AG04449 (cell line): Measurements from ENCODE around the gene TBC1D8B.

Experiments used
- CTCF ChIA-PET: fragments of 350-600 bp; formaldehyde crosslinking; extraction: SDS; loops from one replicate; lab custom pipeline; 2021; ENCODE audit warnings: antibody characterized with exemption; lab: Yijun Ruan, JAX
- POLR2A ChIA-PET: fragments of 400-600, 350-600 bp; formaldehyde crosslinking; extraction: SDS; loops from one replicate; lab custom pipeline; 2020; ENCODE audit warnings: antibody characterized with exemption, inconsistent platforms; lab: Yijun Ruan, JAX
- DNase-seq: peaks from one replicate; pipeline ENCODE4 v3.0.0-alpha.2; 2010; ENCODE audit warnings: low read depth, low spot score
- H3K4me3 ChIP-seq: 2 replicates; pipeline ENCODE4 v1.5.1; 2011; ENCODE audit warnings: low read depth, mild to moderate bottlenecking, control low read depth, low read length
- TF ChIP-seq, protein P1 (sequence below): IDR thresholded peaks from one replicate; pipeline ENCODE4 v1.5.1; 2011; ENCODE audit warnings: mild to moderate bottlenecking, moderate library complexity, low read length, control low read depth, inconsistent platforms; ENCODE audit not compliant: insufficient read depth; ENCODE audit errors: missing control alignments

Gene TBC1D8B

DNA sequence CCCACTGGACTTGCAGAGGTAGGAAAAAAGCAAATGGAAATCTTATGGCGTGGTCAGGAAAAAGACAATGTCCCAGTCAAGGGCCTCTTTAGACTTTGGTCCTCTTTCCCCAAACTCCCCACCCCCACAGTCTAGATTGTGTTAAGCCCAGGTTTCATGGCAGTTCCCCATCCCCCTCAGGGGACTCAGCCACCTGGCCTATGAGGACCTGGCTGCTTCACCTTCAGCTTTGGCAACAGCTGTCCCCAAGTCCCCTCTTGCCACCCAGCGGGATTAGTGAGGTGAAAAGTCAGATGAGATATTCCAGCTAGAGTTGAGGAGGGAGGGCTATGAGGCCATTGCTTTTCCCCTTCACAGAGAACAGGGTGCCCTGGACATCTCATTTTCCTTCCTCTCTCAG, 100.2 kb downstream of the TBC1D8B start:
- CTCF ChIA-PET, result interaction anchor here (6.7 kb wide), 1 partner anchor 9 kb away, joined by 30 read pairs; no protein-coding TSS in a partner anchor
- TF ChIP-seq, protein P1, sequence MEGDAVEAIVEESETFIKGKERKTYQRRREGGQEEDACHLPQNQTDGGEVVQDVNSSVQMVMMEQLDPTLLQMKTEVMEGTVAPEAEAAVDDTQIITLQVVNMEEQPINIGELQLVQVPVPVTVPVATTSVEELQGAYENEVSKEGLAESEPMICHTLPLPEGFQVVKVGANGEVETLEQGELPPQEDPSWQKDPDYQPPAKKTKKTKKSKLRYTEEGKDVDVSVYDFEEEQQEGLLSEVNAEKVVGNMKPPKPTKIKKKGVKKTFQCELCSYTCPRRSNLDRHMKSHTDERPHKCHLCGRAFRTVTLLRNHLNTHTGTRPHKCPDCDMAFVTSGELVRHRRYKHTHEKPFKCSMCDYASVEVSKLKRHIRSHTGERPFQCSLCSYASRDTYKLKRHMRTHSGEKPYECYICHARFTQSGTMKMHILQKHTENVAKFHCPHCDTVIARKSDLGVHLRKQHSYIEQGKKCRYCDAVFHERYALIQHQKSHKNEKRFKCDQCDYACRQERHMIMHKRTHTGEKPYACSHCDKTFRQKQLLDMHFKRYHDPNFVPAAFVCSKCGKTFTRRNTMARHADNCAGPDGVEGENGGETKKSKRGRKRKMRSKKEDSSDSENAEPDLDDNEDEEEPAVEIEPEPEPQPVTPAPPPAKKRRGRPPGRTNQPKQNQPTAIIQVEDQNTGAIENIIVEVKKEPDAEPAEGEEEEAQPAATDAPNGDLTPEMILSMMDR, result no peak
- DNase-seq, result no peak

DNA sequence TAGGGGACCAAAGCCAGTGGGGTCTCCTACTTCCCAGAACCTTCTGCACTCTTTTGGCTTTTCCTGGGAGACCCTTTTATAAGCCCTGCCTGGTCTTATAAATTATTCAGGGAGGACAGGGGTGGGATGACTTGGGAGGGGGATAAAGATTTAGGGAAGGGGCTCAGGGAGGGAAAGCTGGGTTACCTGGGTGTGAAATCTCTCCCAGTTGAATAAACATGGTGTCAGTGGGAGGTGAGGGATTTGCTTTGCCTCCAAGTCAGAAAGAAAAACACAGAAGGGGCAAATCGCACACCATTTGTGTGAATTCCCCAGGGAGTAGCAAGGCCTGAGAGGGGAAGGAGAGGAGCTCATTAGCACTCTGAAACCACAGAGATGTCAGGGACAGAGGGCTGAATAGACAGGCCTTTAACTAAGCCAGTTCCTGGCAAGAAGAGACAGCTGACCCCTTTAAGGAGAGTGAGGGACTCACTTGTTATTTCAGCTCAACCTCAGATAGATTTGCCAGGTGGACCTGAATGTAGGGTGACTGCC, 100.9 kb downstream of the TBC1D8B start, which contains the start of gene RIPPLY1:
TSS of gene RIPPLY1 (minus strand) at position 51 of the 534 bp plus-strand sequence. CDS start 54 bp downstream, outside the sequence.
- ChIA-PET POLR2A (no interaction called here), CTCF (interaction anchor here (6.7 kb wide), 1 partner anchor 10 kb away, joined by 30 read pairs; no protein-coding TSS in a partner anchor)
- TF ChIP-seq, protein P1, result no peak
- H3K4me3 ChIP-seq, result no peak within 1 kb of the TSS
- no peak for DNase-seq

More for the DNA sequence above, 100.2 kb downstream of the TBC1D8B start:
- H3K4me3 ChIP-seq, result no peak overlapping the region
- POLR2A ChIA-PET, result no interaction called here

DNA sequence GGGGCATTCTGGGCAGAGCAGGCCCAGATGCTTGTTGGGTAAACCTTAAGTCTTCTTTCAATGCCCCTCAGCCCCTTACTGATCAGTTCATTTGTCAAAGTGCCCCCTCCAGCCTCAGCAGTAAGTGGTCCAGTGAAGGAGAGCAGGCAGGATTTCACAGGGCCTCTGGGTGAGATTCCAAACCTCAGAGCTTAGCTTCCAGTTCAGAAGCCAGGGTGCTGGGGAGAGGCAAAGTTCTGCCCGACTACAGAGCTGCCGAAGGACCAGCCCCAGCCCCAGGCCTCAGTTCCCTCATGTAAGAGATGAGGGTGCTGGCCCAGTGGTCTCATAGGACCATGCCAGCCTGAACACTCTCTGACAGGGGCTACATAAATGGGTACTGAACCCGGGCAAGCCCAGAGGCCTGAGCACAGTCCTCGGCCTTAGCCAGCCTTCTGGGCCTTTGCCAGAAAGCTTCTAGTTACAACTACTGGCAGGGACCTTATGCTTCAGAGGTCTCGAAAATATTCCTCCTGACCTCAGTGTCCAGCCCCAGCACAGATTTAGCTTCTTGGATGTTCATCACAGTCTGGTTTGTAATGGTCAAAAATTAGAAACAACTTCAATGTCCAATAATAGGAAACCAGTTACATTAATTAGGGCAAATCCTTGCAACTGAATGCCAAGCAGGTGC, 101.5 kb downstream of the TBC1D8B start:
- POLR2A ChIA-PET, result no interaction called here
- TF ChIP-seq, protein P1, result no peak
- H3K4me3 ChIP-seq, result no peak overlapping the region
- CTCF ChIA-PET, result interaction anchor here (0.8 to 6.7 kb wide), 2 partner anchors 10 to 44 kb away, joined by 3 to 30 read pairs; no protein-coding TSS in a partner anchor
- DNase-seq, result no peak

DNA sequence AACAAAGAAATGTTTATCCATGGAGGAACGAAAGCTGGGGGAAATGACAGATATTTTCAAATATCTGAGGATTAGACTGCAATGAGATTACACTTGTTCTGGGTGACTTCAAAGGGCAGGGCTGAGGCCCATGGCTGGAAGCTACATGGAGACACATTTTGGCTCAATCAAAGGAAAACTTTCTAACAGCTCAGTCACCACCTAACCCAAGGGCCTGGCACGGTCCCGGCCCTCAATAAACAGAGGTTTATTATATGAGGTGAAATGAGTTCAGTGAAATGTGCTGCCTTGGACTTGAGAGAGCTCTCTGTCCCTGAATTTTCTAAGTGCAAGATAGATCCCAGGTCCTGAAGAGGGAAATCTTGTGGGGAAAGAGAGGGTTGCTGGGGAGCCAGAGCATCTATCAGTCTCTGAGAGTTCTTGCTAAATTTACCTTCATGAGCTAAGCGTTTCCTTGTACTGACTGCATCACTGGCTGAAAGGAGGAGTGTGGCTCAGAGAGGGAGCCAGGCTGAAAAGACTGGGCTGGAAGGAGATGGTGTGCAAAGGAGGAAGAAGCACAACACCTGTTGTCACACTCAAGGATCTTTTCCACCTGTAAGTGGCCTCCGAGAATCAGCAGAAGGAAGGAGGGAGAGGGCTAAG, 102.7 kb downstream of the TBC1D8B start:
- DNase-seq, result no peak
- ChIA-PET POLR2A (interaction anchor here (0.6 kb wide), 1 partner anchor 33 kb away, joined by 3 read pairs; no protein-coding TSS in a partner anchor), CTCF (interaction anchor here (6.7 kb wide), 1 partner anchor 12 kb away, joined by 30 read pairs; no protein-coding TSS in a partner anchor)
- TF ChIP-seq, protein P1, result no peak
- H3K4me3 ChIP-seq, result no peak overlapping the region

DNA sequence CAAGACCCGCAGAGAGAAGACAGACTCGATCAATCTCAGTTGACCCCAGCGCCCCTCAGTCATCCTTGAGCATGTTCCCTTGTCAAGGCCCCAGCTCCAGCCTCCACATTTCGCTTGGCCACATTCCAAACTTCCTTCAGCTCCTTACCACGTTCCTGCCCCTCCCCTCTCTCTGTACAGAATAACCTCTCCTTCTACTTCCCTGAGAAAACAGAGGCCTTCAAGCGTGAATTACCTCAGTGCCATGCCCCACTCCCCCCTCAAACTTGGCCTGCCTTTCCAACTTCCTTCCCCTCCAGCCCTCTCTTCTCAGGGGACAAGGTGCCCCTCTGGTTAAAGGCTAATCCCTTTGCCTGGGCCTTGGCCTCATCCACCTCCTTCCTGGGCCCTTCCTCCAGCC, 103.9 kb downstream of the TBC1D8B start:
- TF ChIP-seq, protein P1, result no peak
- POLR2A ChIA-PET, result no interaction called here
- CTCF ChIA-PET, result no interaction called here

DNA sequence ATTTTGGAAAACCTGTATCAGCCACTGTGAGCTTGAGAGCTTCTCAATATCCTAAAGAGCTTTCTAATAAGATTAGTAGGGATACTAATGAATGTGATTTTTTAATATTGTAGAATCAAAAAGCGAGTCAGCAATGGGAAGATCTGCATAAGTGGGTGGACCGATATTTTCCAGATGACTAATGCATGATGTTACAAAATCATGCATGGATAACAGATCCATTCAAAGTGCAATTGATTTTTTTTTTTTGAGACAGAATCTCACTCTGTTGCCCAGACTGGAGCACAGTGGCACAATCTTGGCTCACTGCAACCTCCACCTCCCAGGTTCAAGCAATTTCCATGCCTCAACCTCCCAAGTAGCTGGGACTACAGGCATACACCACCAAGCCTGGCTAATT, 110.4 kb downstream of the TBC1D8B start:
- TF ChIP-seq, protein P1, result no peak
- DNase-seq, result no peak
- CTCF ChIA-PET, result interaction anchor here (1.3 to 7.5 kb wide), 2 partner anchors 14 to 19 kb away, joined by 3 to 34 read pairs; no protein-coding TSS in a partner anchor
- POLR2A ChIA-PET, result no interaction called here
- H3K4me3 ChIP-seq, result no peak overlapping the region

More for the DNA sequence above, 103.9 kb downstream of the TBC1D8B start:
- no peak for DNase-seq
- no peak overlapping the region for H3K4me3 ChIP-seq
